ENCODE measurements around the gene SBK2.
A peak's percentile ranks its signal among the peaks of the same experiment; 100 is the strongest.

SBK2 gene

DNA sequence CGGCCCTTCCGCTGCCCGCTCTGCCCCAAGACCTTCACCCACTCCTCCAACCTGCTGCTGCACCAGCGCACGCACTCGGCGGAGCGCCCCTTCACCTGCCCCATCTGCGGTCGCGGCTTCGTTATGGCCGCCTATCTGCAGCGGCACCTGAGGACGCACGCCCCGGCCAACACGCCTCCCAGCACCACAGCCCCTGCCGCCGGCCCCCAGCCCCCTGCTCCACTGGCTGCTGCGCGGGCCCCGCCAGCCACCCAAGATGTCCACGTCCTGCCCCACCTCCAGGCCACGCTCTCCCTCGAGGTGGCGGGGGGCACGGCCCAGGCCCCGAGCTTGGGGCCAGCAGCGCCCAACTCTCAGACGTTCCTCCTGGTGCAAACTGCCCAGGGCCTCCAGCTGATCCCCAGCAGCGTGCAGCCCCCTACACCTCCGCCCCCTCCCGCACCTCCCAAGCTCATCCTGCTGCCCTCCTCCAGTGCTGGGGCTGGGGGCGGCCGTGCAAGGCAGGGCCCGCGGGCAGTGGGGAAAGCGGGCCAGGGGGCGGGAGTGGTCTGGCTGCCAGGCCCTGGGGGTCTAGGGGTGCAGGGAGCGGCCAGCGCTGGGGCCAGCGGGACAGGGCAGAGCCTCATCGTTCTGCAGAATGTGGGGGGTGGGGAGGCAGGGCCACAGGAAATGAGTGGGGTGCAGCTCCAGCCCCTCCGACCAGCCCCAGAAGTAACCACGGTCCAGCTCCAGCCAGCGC lies 53.8 kb downstream of the SBK2 start:
- no peak overlapping the region for H3K4me3 Mint-ChIP-seq
- no peaks in the 10 kb centered on the region for H3K36me3 Mint-ChIP-seq (ENCODE audit: low read depth)
- H3K27me3 Mint-ChIP-seq: no peaks in the 10 kb centered on the region
- no peak for DNase-seq
- peaks cover 31% of the 10 kb centered on the region for H3K4me1 Mint-ChIP-seq
- no peak overlapping the region for H3K27ac Mint-ChIP-seq
- H3K9me3 Mint-ChIP-seq: no peaks in the 10 kb centered on the region
- ATAC-seq: no peak

GRCh38 chr19:55482156-55482961 lies 54.6 kb downstream of the SBK2 start:
- Mint-ChIP-seq H3K36me3 (ENCODE audit: low read depth) (no peaks in the 10 kb centered on the region), H3K9me3 (no peaks in the 10 kb centered on the region), H3K4me1 (peaks cover 32% of the 10 kb centered on the region), H3K4me3 (no peak overlapping the region), H3K27me3 (no peaks in the 10 kb centered on the region), H3K27ac (no peak overlapping the region)
- ATAC-seq: no peak
- DNase-seq: no peak

- Mint-ChIP-seq H3K27me3 (no peaks in the 10 kb centered on the region), H3K27ac (no peak overlapping the region), H3K36me3 (ENCODE audit: low read depth) (no peaks in the 10 kb centered on the region), H3K4me3 (no peak overlapping the region), H3K4me1 (peaks cover 30% of the 10 kb centered on the region), H3K9me3 (no peaks in the 10 kb centered on the region)
- DNase-seq (no peak), ATAC-seq (no peak)
These were observed 55.2 kb downstream of the SBK2 start for GRCh38 chr19:55481794-55482155.

- DNase-seq (no peak), ATAC-seq (no peak)
- peaks cover 30% of the 10 kb centered on the region for H3K4me1 Mint-ChIP-seq
- no peak overlapping the region for H3K27ac Mint-ChIP-seq
- H3K36me3 Mint-ChIP-seq (ENCODE audit: low read depth): no peaks in the 10 kb centered on the region
- no peak overlapping the region for H3K4me3 Mint-ChIP-seq
- H3K9me3 Mint-ChIP-seq: no peaks in the 10 kb centered on the region
- H3K27me3 Mint-ChIP-seq: no peaks in the 10 kb centered on the region
These were observed 55.7 kb downstream of the SBK2 start for GRCh38 chr19:55481148-55481793.

GRCh38 chr19:55479451-55480230 lies 57.3 kb downstream of the SBK2 start:
- DNase-seq: no peak
- peak overlapping the region; percentile 6 for H3K27ac Mint-ChIP-seq
- H3K9me3 Mint-ChIP-seq: no peaks in the 10 kb centered on the region
- H3K4me1 Mint-ChIP-seq: peaks cover 33% of the 10 kb centered on the region
- H3K36me3 Mint-ChIP-seq (ENCODE audit: low read depth): no peaks in the 10 kb centered on the region
- no peak for ATAC-seq
- no peak overlapping the region for H3K4me3 Mint-ChIP-seq
- H3K27me3 Mint-ChIP-seq: no peaks in the 10 kb centered on the region

GRCh38 chr19:55479045-55479444 lies 57.9 kb downstream of the SBK2 start:
- H3K4me1 Mint-ChIP-seq: peaks cover 33% of the 10 kb centered on the region
- no peak overlapping the region for H3K4me3 Mint-ChIP-seq
- no peak for ATAC-seq
- DNase-seq: no peak
- no peaks in the 10 kb centered on the region for H3K9me3 Mint-ChIP-seq
- no peaks in the 10 kb centered on the region for H3K27me3 Mint-ChIP-seq
- peak overlapping the region; percentile 6 for H3K27ac Mint-ChIP-seq
- H3K36me3 Mint-ChIP-seq (ENCODE audit: low read depth): no peaks in the 10 kb centered on the region

All from activated naive CD8-positive, alpha-beta T cell treated with anti-CD3 and anti-CD28 coated beads, Interleukin-2, amount 50 U/mL, for 24 hours (primary cell).